Activated naive CD4-positive, alpha-beta T cell treated with anti-CD3 and anti-CD28 coated beads, Interleukin-2, amount 10 ng/mL, durations not matched to agents 7 days and 5 days (primary cell): ENCODE data around the gene CRYBG1.

Experiments used
- CTCF ChIA-PET: fragments of 350-600 bp; sonication (Branson Sonifier 250); formaldehyde crosslinking; loops from one replicate; lab custom pipeline; 2021; ENCODE audit warnings: antibody characterized with exemption; lab: Charles Lee
- DNase-seq: peaks from one replicate; pipeline ENCODE4 v3.0.0-alpha.2; 2020
- H3K27ac Mint-ChIP-seq: one replicate; pipeline ENCODE4 v1.8.0; 2021; ENCODE audit warnings: mild to moderate bottlenecking, moderate library complexity, mixed read lengths
- H3K27me3 Mint-ChIP-seq: one replicate; pipeline ENCODE4 v1.8.0; 2021; ENCODE audit warnings: mild to moderate bottlenecking, mixed read lengths
- H3K36me3 Mint-ChIP-seq: one replicate; pipeline ENCODE4 v1.8.0; 2021; ENCODE audit warnings: mixed read lengths
- H3K4me1 Mint-ChIP-seq: one replicate; pipeline ENCODE4 v1.8.0; 2021; ENCODE audit warnings: mixed read lengths
- H3K4me3 Mint-ChIP-seq: one replicate; pipeline ENCODE4 v1.8.0; 2021; ENCODE audit warnings: mild to moderate bottlenecking, moderate library complexity, mixed read lengths
- H3K9me3 Mint-ChIP-seq: one replicate; pipeline ENCODE4 v1.8.0; 2021; ENCODE audit warnings: mixed read lengths

Gene CRYBG1

GRCh38 chr6:106530026-106530425 is 169.5 kb downstream of the CRYBG1 start:
- peaks cover 73% of the 10 kb centered on the region for H3K36me3 Mint-ChIP-seq
- no peak for DNase-seq
- H3K27ac Mint-ChIP-seq, result no peak overlapping the region
- peaks cover 60% of the 10 kb centered on the region for H3K4me1 Mint-ChIP-seq
- no peaks in the 10 kb centered on the region for H3K27me3 Mint-ChIP-seq
- H3K4me3 Mint-ChIP-seq, result no peak overlapping the region
- CTCF ChIA-PET, result interaction anchor here (1.6 kb wide), 1 partner anchor 16 kb away, joined by 6 read pairs; no protein-coding TSS in a partner anchor
- H3K9me3 Mint-ChIP-seq, result no peaks in the 10 kb centered on the region

GRCh38 chr6:106530502-106530901 is 170.0 kb downstream of the CRYBG1 start:
- H3K27me3 Mint-ChIP-seq, result no peaks in the 10 kb centered on the region
- DNase-seq, result no peak
- H3K9me3 Mint-ChIP-seq, result no peaks in the 10 kb centered on the region
- CTCF ChIA-PET, result no interaction called here
- H3K27ac Mint-ChIP-seq, result no peak overlapping the region
- peaks cover 73% of the 10 kb centered on the region for H3K36me3 Mint-ChIP-seq
- no peak overlapping the region for H3K4me3 Mint-ChIP-seq
- peaks cover 60% of the 10 kb centered on the region for H3K4me1 Mint-ChIP-seq

GRCh38 chr6:106533054-106533453 is 172.5 kb downstream of the CRYBG1 start:
- no peak for DNase-seq
- Mint-ChIP-seq H3K9me3 (no peaks in the 10 kb centered on the region), H3K27me3 (no peaks in the 10 kb centered on the region), H3K4me1 (peaks cover 57% of the 10 kb centered on the region), H3K36me3 (peaks cover 77% of the 10 kb centered on the region), H3K27ac (no peak overlapping the region), H3K4me3 (no peak overlapping the region)
- CTCF ChIA-PET, result interaction anchor here (0.7 kb wide), 1 partner anchor 21 kb away, joined by 3 read pairs; no protein-coding TSS in a partner anchor

DNA sequence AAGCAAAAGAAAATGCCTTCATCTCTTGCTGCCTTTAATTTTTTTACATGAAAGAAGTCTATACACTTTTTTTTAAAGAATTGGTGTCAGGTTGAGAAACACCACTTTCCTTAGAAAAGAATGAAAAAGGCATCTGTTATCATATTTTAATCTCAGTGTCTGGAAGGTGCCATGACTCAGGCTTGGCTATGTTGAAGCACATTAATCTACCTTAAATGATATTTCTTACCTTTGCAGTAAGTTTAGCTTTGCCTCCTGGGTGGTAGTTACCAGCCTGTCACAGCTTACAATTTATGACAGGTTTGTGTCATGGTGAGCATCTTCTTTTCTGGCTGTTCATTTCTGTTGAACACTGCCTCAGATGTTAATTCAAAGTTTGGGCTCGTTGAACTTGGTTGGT is 173.5 kb downstream of the CRYBG1 start:
- DNase-seq, result no peak
- H3K27me3 Mint-ChIP-seq, result no peaks in the 10 kb centered on the region
- CTCF ChIA-PET, result interaction anchor here (0.9 to 1.6 kb wide), 6 partner anchors 8 to 21 kb away, joined by 3 to 10 read pairs (median 4); no protein-coding TSS in a partner anchor
- peak overlapping the region; percentile 43 for H3K27ac Mint-ChIP-seq
- H3K36me3 Mint-ChIP-seq, result peaks cover 80% of the 10 kb centered on the region
- H3K4me1 Mint-ChIP-seq, result peaks cover 61% of the 10 kb centered on the region
- H3K9me3 Mint-ChIP-seq, result no peaks in the 10 kb centered on the region
- H3K4me3 Mint-ChIP-seq, result no peak overlapping the region

DNA sequence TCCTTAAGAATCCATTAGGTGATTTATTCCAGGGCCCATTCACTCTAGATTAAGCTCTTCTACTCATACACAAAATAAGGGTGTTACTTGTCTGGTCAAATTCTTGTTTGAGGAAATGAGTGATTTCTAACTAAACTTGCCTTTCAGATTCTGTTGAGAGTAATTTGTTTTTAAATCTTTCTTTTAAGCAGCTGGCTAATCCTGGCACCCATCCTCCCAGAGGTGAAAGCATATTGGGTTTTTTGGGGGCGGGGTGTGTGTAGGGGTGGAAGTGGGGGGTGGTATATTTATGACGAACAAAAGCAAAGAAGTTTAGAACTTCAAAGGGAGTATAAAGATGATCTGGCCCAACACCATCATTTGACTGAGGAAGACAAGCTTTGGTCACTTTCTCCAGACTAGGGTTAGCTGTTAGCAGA is 174.1 kb downstream of the CRYBG1 start:
- DNase-seq, result peak; percentile 30
- Mint-ChIP-seq H3K9me3 (no peaks in the 10 kb centered on the region), H3K27me3 (no peaks in the 10 kb centered on the region), H3K27ac (peak overlapping the region; percentile 43), H3K4me1 (peaks cover 62% of the 10 kb centered on the region), H3K36me3 (peaks cover 80% of the 10 kb centered on the region), H3K4me3 (no peak overlapping the region)
- CTCF ChIA-PET, result interaction anchor here (0.9 to 1.6 kb wide), 6 partner anchors 9 to 22 kb away, joined by 3 to 10 read pairs (median 4); no protein-coding TSS in a partner anchor

GRCh38 chr6:106535012-106535411 is 174.5 kb downstream of the CRYBG1 start:
- Mint-ChIP-seq H3K9me3 (no peaks in the 10 kb centered on the region), H3K27ac (no peak overlapping the region), H3K36me3 (peaks cover 79% of the 10 kb centered on the region), H3K4me1 (peaks cover 63% of the 10 kb centered on the region), H3K27me3 (no peaks in the 10 kb centered on the region), H3K4me3 (no peak overlapping the region)
- CTCF ChIA-PET, result interaction anchor here (0.9 to 1.6 kb wide), 6 partner anchors 9 to 22 kb away, joined by 3 to 10 read pairs (median 4); no protein-coding TSS in a partner anchor
- no peak for DNase-seq

- Mint-ChIP-seq H3K27ac (no peak overlapping the region), H3K4me1 (peaks cover 60% of the 10 kb centered on the region), H3K4me3 (no peak overlapping the region), H3K36me3 (peaks cover 72% of the 10 kb centered on the region), H3K27me3 (no peaks in the 10 kb centered on the region), H3K9me3 (no peaks in the 10 kb centered on the region)
- CTCF ChIA-PET, result interaction anchor here (1.3 to 2.4 kb wide), 2 partner anchors 19 to 25 kb away, joined by 3 to 11 read pairs; no protein-coding TSS in a partner anchor
- DNase-seq, result no peak
Measured at GRCh38 chr6:106536357-106536756, 175.8 kb downstream of the CRYBG1 start.

DNA sequence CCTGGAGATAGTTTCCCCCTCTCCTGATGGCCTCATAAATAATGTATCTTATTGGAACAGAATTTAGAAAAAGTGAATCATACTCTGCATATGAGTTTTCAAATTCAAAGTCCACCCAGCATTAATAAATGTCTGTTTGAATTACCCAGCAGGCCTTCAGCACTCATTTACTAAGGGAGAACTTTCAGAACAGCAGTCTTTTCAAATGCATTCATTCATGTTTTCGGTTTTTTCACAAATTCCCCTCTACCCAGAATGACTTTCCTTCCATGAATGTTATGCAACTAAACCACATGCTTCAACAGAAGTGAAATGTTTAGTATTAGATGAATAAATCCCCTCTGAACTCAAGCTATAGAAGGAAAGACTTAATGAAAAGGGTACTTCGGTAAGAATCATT is 176.3 kb downstream of the CRYBG1 start:
- Mint-ChIP-seq H3K27ac (peak overlapping the region; percentile 62), H3K4me1 (peaks cover 60% of the 10 kb centered on the region), H3K36me3 (peaks cover 70% of the 10 kb centered on the region), H3K9me3 (no peaks in the 10 kb centered on the region), H3K4me3 (no peak overlapping the region), H3K27me3 (no peaks in the 10 kb centered on the region)
- CTCF ChIA-PET, result interaction anchor here (1.3 to 2.4 kb wide), 2 partner anchors 19 to 25 kb away, joined by 3 to 11 read pairs; no protein-coding TSS in a partner anchor
- DNase-seq, result no peak

- Mint-ChIP-seq H3K36me3 (peaks cover 63% of the 10 kb centered on the region), H3K27ac (no peak overlapping the region), H3K4me1 (peaks cover 60% of the 10 kb centered on the region), H3K9me3 (no peaks in the 10 kb centered on the region), H3K4me3 (no peak overlapping the region), H3K27me3 (no peaks in the 10 kb centered on the region)
- CTCF ChIA-PET, result interaction anchor here (1.3 to 2.4 kb wide), 2 partner anchors 18 to 26 kb away, joined by 3 to 11 read pairs; no protein-coding TSS in a partner anchor
- DNase-seq, result no peak
Measured at GRCh38 chr6:106537662-106538061, 177.1 kb downstream of the CRYBG1 start.

DNA sequence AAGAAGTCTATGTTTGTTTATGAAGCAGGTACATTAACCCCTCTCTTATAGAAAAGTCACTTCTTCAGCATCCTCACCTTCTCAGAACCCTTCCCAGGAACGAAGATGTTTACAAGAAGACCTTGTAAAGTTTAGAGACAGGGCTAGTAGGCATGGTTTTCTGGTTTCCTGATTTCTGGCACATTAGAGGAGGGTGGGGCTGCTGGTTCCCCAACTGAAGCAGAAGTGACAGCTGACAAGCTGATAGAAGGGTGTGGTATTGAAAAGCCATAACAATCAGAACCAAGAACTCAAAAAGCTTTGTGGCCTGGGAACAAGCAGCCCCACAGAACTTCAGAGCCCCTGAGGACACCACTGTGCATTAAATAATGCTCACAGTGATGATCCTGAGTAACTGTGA is 177.6 kb downstream of the CRYBG1 start:
- DNase-seq, result no peak
- no peaks in the 10 kb centered on the region for H3K9me3 Mint-ChIP-seq
- peaks cover 60% of the 10 kb centered on the region for H3K36me3 Mint-ChIP-seq
- CTCF ChIA-PET, result interaction anchor here (2.4 kb wide), 1 partner anchor 27 kb away, joined by 11 read pairs; no protein-coding TSS in a partner anchor
- peaks cover 56% of the 10 kb centered on the region for H3K4me1 Mint-ChIP-seq
- H3K27ac Mint-ChIP-seq, result peak overlapping the region; percentile 62
- H3K27me3 Mint-ChIP-seq, result no peaks in the 10 kb centered on the region
- H3K4me3 Mint-ChIP-seq, result no peak overlapping the region

GRCh38 chr6:106539936-106540335 is 179.4 kb downstream of the CRYBG1 start:
- Mint-ChIP-seq H3K4me1 (peaks cover 38% of the 10 kb centered on the region), H3K4me3 (no peak overlapping the region), H3K27me3 (no peaks in the 10 kb centered on the region), H3K27ac (no peak overlapping the region), H3K36me3 (peaks cover 61% of the 10 kb centered on the region), H3K9me3 (no peaks in the 10 kb centered on the region)
- no peak for DNase-seq
- CTCF ChIA-PET, result interaction anchor here (0.7 kb wide), 1 partner anchor 458 kb away, joined by 5 read pairs; no protein-coding TSS in a partner anchor

- Mint-ChIP-seq H3K27ac (no peak overlapping the region), H3K9me3 (no peaks in the 10 kb centered on the region), H3K4me1 (peaks cover 33% of the 10 kb centered on the region), H3K27me3 (no peaks in the 10 kb centered on the region), H3K36me3 (peaks cover 62% of the 10 kb centered on the region), H3K4me3 (no peak overlapping the region)
- DNase-seq, result no peak
- CTCF ChIA-PET, result no interaction called here
Measured at GRCh38 chr6:106540432-106540831, 179.9 kb downstream of the CRYBG1 start.

GRCh38 chr6:106540907-106541306 is 180.4 kb downstream of the CRYBG1 start:
- no peak overlapping the region for H3K27ac Mint-ChIP-seq
- no peaks in the 10 kb centered on the region for H3K9me3 Mint-ChIP-seq
- H3K4me1 Mint-ChIP-seq, result peaks cover 34% of the 10 kb centered on the region
- H3K36me3 Mint-ChIP-seq, result peaks cover 66% of the 10 kb centered on the region
- CTCF ChIA-PET, result no interaction called here
- H3K4me3 Mint-ChIP-seq, result no peak overlapping the region
- H3K27me3 Mint-ChIP-seq, result no peaks in the 10 kb centered on the region
- no peak for DNase-seq

GRCh38 chr6:106546261-106546690 is 185.8 kb downstream of the CRYBG1 start:
- Mint-ChIP-seq H3K4me3 (no peak overlapping the region), H3K36me3 (peaks cover 71% of the 10 kb centered on the region), H3K9me3 (peaks cover 3% of the 10 kb centered on the region), H3K27me3 (no peaks in the 10 kb centered on the region), H3K4me1 (peaks cover 16% of the 10 kb centered on the region), H3K27ac (no peak overlapping the region)
- CTCF ChIA-PET, result interaction anchor here (1.9 kb wide), 1 partner anchor 34 kb away, joined by 6 read pairs; no protein-coding TSS in a partner anchor
- DNase-seq, result no peak
